Measurements from ENCODE around the gene PNLIP. TPM values are rescaled to one million over a fixed set of nuclear protein-coding genes. Genes with fewer than 3 reads are reported as not detected.

PNLIP gene
- total RNA-seq, 2 experiments from 2014 or later: not detected

GRCh38 chr10:116602648-116603400 lies 57.1 kb downstream of the PNLIP start:
- Mint-ChIP-seq H3K4me1 (ENCODE audit: low read depth) (no peaks in the 10 kb centered on the region), H3K36me3 (ENCODE audit: low read depth) (no peaks in the 10 kb centered on the region), H3K4me3 (no peak overlapping the region), H3K9me3 (no peaks in the 10 kb centered on the region), H3K27ac (no peak overlapping the region), H3K27me3 (peaks cover 24% of the 10 kb centered on the region)
- intact Hi-C loops (cut with DNase I, micrococcal nuclease): no loop called here
- ChIA-PET POLR2A (no interaction called here), CTCF (no interaction called here)
- no peaks in the 10 kb centered on the region for H3K36me3 ChIP-seq (ENCODE audit: insufficient read depth, low read length)
- H3K9me3 ChIP-seq (ENCODE audit: control insufficient read depth in 1 of 2, insufficient read depth in 1 of 2, low read length in 2 of 2): no peaks in the 10 kb centered on the region
- H3K27me3 ChIP-seq (ENCODE audit: control insufficient read depth in 1 of 2, insufficient read depth in 2 of 2, low read length in 2 of 2): peaks cover 3% of the 10 kb centered on the region in 2 experiments
- no peaks in the 10 kb centered on the region for H3K4me1 ChIP-seq (ENCODE audit: insufficient read depth, low read length)
- no peak for ATAC-seq (ENCODE audit: poor library complexity)
- no peak for TF ChIP-seq CTCF (IDR thresholded peaks at IDR 0.05)
- no peak overlapping the region for H3K4me3 ChIP-seq (ENCODE audit: low read length)
- no peak for DNase-seq
- no peak overlapping the region for H3K27ac ChIP-seq (ENCODE audit: low read depth in 1 of 2, low read length in 2 of 2)

GRCh38 chr10:116606061-116606483 lies 60.3 kb downstream of the PNLIP start:
- intact Hi-C loops (cut with DNase I, micrococcal nuclease): no loop called here
- H3K27me3 Mint-ChIP-seq: peaks cover 44% of the 10 kb centered on the region
- CTCF ChIA-PET: no interaction called here
- no peaks in the 10 kb centered on the region for H3K36me3 Mint-ChIP-seq (ENCODE audit: low read depth)
- no peaks in the 10 kb centered on the region for H3K9me3 Mint-ChIP-seq
- no peak overlapping the region for H3K4me3 Mint-ChIP-seq
- Histone ChIP-seq H3K27ac (ENCODE audit: low read depth in 1 of 2, low read length in 2 of 2) (no peak overlapping the region), H3K4me1 (ENCODE audit: insufficient read depth, low read length) (no peaks in the 10 kb centered on the region), H3K4me3 (ENCODE audit: low read length) (no peak overlapping the region), H3K36me3 (ENCODE audit: insufficient read depth, low read length) (no peaks in the 10 kb centered on the region), H3K27me3 (ENCODE audit: control insufficient read depth in 1 of 2, insufficient read depth in 2 of 2, low read length in 2 of 2) (peaks cover 10 to 18% of the 10 kb centered on the region in 2 experiments), H3K9me3 (ENCODE audit: control insufficient read depth in 1 of 2, insufficient read depth in 1 of 2, low read length in 2 of 2) (peaks cover 0 to 24% of the 10 kb centered on the region in 2 experiments)
- no peak overlapping the region for H3K27ac Mint-ChIP-seq
- no peak for TF ChIP-seq CTCF (IDR thresholded peaks at IDR 0.05)
- H3K4me1 Mint-ChIP-seq (ENCODE audit: low read depth): no peaks in the 10 kb centered on the region
- ATAC-seq (ENCODE audit: poor library complexity) (no peak), DNase-seq (no peak)
- POLR2A ChIA-PET: no interaction called here

- Mint-ChIP-seq H3K27ac (no peak overlapping the region), H3K9me3 (no peaks in the 10 kb centered on the region), H3K4me3 (no peak overlapping the region), H3K4me1 (ENCODE audit: low read depth) (no peaks in the 10 kb centered on the region), H3K27me3 (peaks cover 50% of the 10 kb centered on the region), H3K36me3 (ENCODE audit: low read depth) (no peaks in the 10 kb centered on the region)
- Histone ChIP-seq H3K36me3 (ENCODE audit: insufficient read depth, low read length) (no peaks in the 10 kb centered on the region), H3K4me1 (ENCODE audit: insufficient read depth, low read length) (no peaks in the 10 kb centered on the region), H3K4me3 (ENCODE audit: low read length) (no peak overlapping the region), H3K9me3 (ENCODE audit: control insufficient read depth in 1 of 2, insufficient read depth in 1 of 2, low read length in 2 of 2) (peaks cover 0 to 24% of the 10 kb centered on the region in 2 experiments), H3K27ac (ENCODE audit: low read depth in 1 of 2, low read length in 2 of 2) (no peak overlapping the region), H3K27me3 (ENCODE audit: control insufficient read depth in 1 of 2, insufficient read depth in 2 of 2, low read length in 2 of 2) (peaks cover 13 to 18% of the 10 kb centered on the region in 2 experiments)
- ATAC-seq (ENCODE audit: poor library complexity): no peak
- no peak for TF ChIP-seq CTCF (IDR thresholded peaks at IDR 0.05)
- intact Hi-C loops (cut with DNase I, micrococcal nuclease): no loop called here
- ChIA-PET CTCF (no interaction called here), POLR2A (no interaction called here)
- DNase-seq: no peak
These were observed 61.6 kb downstream of the PNLIP start for GRCh38 chr10:116607336-116607735.

Measured in CD4-positive, alpha-beta T cell (primary cell).